ENCODE results near the gene VSIG10. TPM values are rescaled to one million over a fixed set of nuclear protein-coding genes. Genes with fewer than 3 reads are reported as not detected.
A peak's percentile ranks its signal among the peaks of the same experiment; 100 is the strongest.

The VSIG10 gene
- total and polyA plus RNA-seq, 2 of the 13 experiments (the other 11 are each of a cell fraction or from before 2014, with no cell fraction given): 25.6 to 42.5 TPM

DNA sequence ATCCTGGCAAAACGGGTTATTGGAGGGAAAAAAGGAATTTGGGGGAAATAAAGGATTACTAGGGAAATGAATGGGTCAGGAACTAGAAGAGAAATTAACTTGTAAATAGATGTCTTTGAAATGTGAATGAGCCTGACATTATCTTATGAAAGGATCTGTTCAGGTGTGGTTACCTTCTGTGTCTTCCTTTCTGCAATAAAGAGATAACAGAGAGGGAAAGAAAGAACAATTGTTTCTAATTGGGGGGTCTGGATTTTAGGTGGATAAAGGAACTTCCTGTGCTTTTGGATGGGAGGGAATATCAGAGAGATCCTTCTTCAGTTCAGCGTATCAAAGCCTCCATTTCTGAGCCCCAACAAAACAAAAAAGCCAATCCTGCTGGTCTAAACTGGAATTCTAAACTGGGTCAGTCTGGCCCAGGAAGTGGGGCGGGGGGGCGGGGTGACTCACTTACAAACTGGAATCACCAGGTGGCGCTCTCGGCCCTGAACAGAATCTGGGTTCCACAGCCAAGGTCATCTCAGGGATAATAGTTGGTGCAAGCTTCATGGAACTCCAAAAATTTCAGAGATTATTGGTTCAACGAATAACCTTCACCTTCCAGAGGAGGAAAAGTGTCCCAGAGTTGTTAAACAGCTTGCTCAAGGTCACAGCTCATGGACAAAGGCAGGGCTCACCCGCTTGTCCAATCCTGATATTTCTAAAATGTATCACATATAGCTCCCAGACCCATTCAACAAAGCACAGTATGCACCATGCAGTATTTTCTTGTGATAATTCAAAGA is 17.0 kb upstream of the VSIG10 start (continued):
- TF ChIP-seq, protein P1, sequence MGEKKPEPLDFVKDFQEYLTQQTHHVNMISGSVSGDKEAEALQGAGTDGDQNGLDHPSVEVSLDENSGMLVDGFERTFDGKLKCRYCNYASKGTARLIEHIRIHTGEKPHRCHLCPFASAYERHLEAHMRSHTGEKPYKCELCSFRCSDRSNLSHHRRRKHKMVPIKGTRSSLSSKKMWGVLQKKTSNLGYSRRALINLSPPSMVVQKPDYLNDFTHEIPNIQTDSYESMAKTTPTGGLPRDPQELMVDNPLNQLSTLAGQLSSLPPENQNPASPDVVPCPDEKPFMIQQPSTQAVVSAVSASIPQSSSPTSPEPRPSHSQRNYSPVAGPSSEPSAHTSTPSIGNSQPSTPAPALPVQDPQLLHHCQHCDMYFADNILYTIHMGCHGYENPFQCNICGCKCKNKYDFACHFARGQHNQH (CRISPR knock-in tag; IDR thresholded peaks at IDR 0.05): 0 out of 2 replicates have a peak, but pooled peaks have one; percentile 41
- TF ChIP-seq ETV5 (CRISPR knock-in tag; IDR thresholded peaks at IDR 0.05; ENCODE audit: borderline replicate concordance) (no peak), KDM3A (CRISPR knock-in tag; IDR thresholded peaks at IDR 0.05; ENCODE audit: low read depth) (0 out of 2 replicates have a peak, but pooled peaks have one; percentile 25), PAX8 (CRISPR knock-in tag; IDR thresholded peaks at IDR 0.05; ENCODE audit: borderline replicate concordance) (no peak), SAP130 (CRISPR knock-in tag; IDR thresholded peaks at IDR 0.05; ENCODE audit: low read depth) (peak; percentile 52; the same call in 1 of the 2 replicates), PAXIP1 (CRISPR knock-in tag; conservative IDR thresholded peaks at IDR 0.05) (peak; percentile 78), HDAC2 (CRISPR knock-in tag; IDR thresholded peaks at IDR 0.05) (peak; percentile 60; the same call in 1 of the 2 replicates), DNMT1 (CRISPR knock-in tag; IDR thresholded peaks at IDR 0.05) (no peak), SALL1 (CRISPR knock-in tag; IDR thresholded peaks at IDR 0.05) (peak; percentile 68), PATZ1 (CRISPR knock-in tag; IDR thresholded peaks at IDR 0.05) (peak; percentile 50; the same call in 1 of the 2 replicates), SIX1 (CRISPR knock-in tag; IDR thresholded peaks at IDR 0.05; ENCODE audit: borderline replicate concordance) (0 out of 2 replicates have a peak, but pooled peaks have one; percentile 16), HNF4A (CRISPR knock-in tag; IDR thresholded peaks at IDR 0.05) (peak; percentile 73), PTBP1 (IDR thresholded peaks at IDR 0.05; ENCODE audit: low read depth, low read length, poor library complexity, severe bottlenecking) (no peak), PPARG (CRISPR knock-in tag; conservative IDR thresholded peaks at IDR 0.05) (peak; percentile 57), SKI (IDR thresholded peaks at IDR 0.05; ENCODE audit: partially characterized antibody) (peak; percentile 84), EP300 (IDR thresholded peaks at IDR 0.05; ENCODE audit: low read depth in 2 of 2, low read length in 2 of 2) (peak in 1 of 2 experiments; percentile 66; a peak in 2 of 4 replicates), EP300 (CRISPR knock-in tag; IDR thresholded peaks at IDR 0.05; ENCODE audit: borderline replicate concordance) (peak; percentile 37; the same call in 1 of the 2 replicates)
- TF ChIP-seq, protein P2, sequence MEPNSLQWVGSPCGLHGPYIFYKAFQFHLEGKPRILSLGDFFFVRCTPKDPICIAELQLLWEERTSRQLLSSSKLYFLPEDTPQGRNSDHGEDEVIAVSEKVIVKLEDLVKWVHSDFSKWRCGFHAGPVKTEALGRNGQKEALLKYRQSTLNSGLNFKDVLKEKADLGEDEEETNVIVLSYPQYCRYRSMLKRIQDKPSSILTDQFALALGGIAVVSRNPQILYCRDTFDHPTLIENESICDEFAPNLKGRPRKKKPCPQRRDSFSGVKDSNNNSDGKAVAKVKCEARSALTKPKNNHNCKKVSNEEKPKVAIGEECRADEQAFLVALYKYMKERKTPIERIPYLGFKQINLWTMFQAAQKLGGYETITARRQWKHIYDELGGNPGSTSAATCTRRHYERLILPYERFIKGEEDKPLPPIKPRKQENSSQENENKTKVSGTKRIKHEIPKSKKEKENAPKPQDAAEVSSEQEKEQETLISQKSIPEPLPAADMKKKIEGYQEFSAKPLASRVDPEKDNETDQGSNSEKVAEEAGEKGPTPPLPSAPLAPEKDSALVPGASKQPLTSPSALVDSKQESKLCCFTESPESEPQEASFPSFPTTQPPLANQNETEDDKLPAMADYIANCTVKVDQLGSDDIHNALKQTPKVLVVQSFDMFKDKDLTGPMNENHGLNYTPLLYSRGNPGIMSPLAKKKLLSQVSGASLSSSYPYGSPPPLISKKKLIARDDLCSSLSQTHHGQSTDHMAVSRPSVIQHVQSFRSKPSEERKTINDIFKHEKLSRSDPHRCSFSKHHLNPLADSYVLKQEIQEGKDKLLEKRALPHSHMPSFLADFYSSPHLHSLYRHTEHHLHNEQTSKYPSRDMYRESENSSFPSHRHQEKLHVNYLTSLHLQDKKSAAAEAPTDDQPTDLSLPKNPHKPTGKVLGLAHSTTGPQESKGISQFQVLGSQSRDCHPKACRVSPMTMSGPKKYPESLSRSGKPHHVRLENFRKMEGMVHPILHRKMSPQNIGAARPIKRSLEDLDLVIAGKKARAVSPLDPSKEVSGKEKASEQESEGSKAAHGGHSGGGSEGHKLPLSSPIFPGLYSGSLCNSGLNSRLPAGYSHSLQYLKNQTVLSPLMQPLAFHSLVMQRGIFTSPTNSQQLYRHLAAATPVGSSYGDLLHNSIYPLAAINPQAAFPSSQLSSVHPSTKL (CRISPR knock-in tag; IDR thresholded peaks at IDR 0.05): peak; percentile 83
